OCI-LY1 (cell line): ENCODE data around the gene STK38.

Experiments used
- EZH2 ChIP-seq: fragments of 200-600 bp; sonication (generic), shearing (Covaris generic); IDR thresholded peaks from 2 replicates; pipeline ENCODE4 v1.8.0; 2017; ENCODE audit warnings: borderline replicate concordance, mixed run types, mild to moderate bottlenecking, antibody characterized with exemption, low read length, moderate library complexity, mixed read lengths
- TF ChIP-seq, protein P1 (sequence below): fragments of 200-600 bp; sonication (generic), shearing (Covaris generic); IDR thresholded peaks from 2 replicates; pipeline ENCODE4 v1.5.1; 2017; ENCODE audit warnings: mild to moderate bottlenecking, antibody characterized with exemption, low read length, moderate library complexity, mixed read lengths

DNA sequence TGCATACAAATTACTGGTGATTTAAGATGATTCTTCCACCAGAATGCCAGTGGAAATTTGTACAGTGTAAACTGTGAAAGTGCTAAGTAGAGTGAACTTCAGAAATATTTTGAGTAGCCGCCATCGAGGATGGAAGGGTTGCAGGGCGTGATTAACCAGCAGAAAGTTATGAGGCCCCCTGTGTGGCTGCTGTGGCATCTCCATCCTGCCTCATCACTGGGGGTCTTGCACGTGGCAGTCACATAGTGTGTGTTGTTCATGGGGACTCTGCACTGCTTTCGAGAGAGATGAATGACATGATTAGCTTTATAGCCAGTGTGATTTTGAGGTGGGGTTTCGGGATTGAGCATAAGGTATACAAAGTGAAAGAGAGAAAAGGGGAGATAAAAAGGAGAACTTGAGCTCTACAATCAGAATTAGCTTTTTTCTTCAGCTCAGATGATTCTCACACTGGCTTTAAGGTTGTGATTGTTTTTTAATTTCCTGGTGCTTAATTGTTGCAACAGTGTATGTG is 78.1 kb downstream of the STK38 start:
- TF ChIP-seq, protein P1, sequence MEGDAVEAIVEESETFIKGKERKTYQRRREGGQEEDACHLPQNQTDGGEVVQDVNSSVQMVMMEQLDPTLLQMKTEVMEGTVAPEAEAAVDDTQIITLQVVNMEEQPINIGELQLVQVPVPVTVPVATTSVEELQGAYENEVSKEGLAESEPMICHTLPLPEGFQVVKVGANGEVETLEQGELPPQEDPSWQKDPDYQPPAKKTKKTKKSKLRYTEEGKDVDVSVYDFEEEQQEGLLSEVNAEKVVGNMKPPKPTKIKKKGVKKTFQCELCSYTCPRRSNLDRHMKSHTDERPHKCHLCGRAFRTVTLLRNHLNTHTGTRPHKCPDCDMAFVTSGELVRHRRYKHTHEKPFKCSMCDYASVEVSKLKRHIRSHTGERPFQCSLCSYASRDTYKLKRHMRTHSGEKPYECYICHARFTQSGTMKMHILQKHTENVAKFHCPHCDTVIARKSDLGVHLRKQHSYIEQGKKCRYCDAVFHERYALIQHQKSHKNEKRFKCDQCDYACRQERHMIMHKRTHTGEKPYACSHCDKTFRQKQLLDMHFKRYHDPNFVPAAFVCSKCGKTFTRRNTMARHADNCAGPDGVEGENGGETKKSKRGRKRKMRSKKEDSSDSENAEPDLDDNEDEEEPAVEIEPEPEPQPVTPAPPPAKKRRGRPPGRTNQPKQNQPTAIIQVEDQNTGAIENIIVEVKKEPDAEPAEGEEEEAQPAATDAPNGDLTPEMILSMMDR, result peak; percentile 12; the same call in 1 of the 2 replicates
- TF ChIP-seq EZH2, result no peak
